ENCODE results near the gene DRP2. TPM values are rescaled to one million over a fixed set of nuclear protein-coding genes. Genes with fewer than 3 reads are reported as not detected.

The DRP2 gene
- polyA plus RNA-seq, 1 experiment = 4.3 TPM

GRCh38 chrX:101237041-101237440 is 17.5 kb downstream of the DRP2 start:
- no peak overlapping the region for H3K4me3 ChIP-seq (ENCODE audit: low read depth, low read length)
- H3K27ac ChIP-seq (ENCODE audit: low read depth, low read length) = no peak overlapping the region
- H3K9me3 ChIP-seq (ENCODE audit: control insufficient read depth, insufficient read depth, low read length) = no peaks in the 10 kb centered on the region
- ChIA-PET POLR2A (no interaction called here), CTCF (interaction anchor here (0.5 kb wide), 1 partner anchor 566 kb away, joined by 7 read pairs; no protein-coding TSS in a partner anchor)
- no peak for TF ChIP-seq CTCF (IDR thresholded peaks at IDR 0.05; ENCODE audit: low read depth, low read length)
- no peaks in the 10 kb centered on the region for H3K27me3 ChIP-seq (ENCODE audit: control insufficient read depth, insufficient read depth, low read length)
- DNase-seq (ENCODE audit: low read depth, low spot score) = no peak

GRCh38 chrX:101241531-101241930 is 21.9 kb downstream of the DRP2 start:
- H3K9me3 ChIP-seq (ENCODE audit: control insufficient read depth, insufficient read depth, low read length) = no peaks in the 10 kb centered on the region
- no peak overlapping the region for H3K27ac ChIP-seq (ENCODE audit: low read depth, low read length)
- ChIA-PET CTCF (no interaction called here), POLR2A (no interaction called here)
- no peak for DNase-seq (ENCODE audit: low read depth, low spot score)
- no peak for TF ChIP-seq CTCF (IDR thresholded peaks at IDR 0.05; ENCODE audit: low read depth, low read length)
- no peaks in the 10 kb centered on the region for H3K27me3 ChIP-seq (ENCODE audit: control insufficient read depth, insufficient read depth, low read length)
- H3K4me3 ChIP-seq (ENCODE audit: low read depth, low read length) = no peak overlapping the region

- no peak for TF ChIP-seq CTCF (IDR thresholded peaks at IDR 0.05; ENCODE audit: low read depth, low read length)
- Histone ChIP-seq H3K9me3 (ENCODE audit: control insufficient read depth, insufficient read depth, low read length) (no peaks in the 10 kb centered on the region), H3K27me3 (ENCODE audit: control insufficient read depth, insufficient read depth, low read length) (no peaks in the 10 kb centered on the region), H3K4me3 (ENCODE audit: low read depth, low read length) (no peak overlapping the region), H3K27ac (ENCODE audit: low read depth, low read length) (no peak overlapping the region)
- ChIA-PET POLR2A (no interaction called here), CTCF (interaction anchor here (0.7 kb wide), 2 partner anchors 35 to 125 kb away, joined by 3 read pairs; no protein-coding TSS in a partner anchor)
- no peak for DNase-seq (ENCODE audit: low read depth, low spot score)
These were observed 33.0 kb downstream of the DRP2 start for GRCh38 chrX:101252634-101253033.

- Histone ChIP-seq H3K27ac (ENCODE audit: low read depth, low read length) (no peak overlapping the region), H3K27me3 (ENCODE audit: control insufficient read depth, insufficient read depth, low read length) (no peaks in the 10 kb centered on the region), H3K9me3 (ENCODE audit: control insufficient read depth, insufficient read depth, low read length) (no peaks in the 10 kb centered on the region), H3K4me3 (ENCODE audit: low read depth, low read length) (no peak overlapping the region)
- TF ChIP-seq CTCF (IDR thresholded peaks at IDR 0.05; ENCODE audit: low read depth, low read length) = no peak
- CTCF ChIA-PET = interaction anchor here (0.6 kb wide), 2 partner anchors 102 to 428 kb away, joined by 3 read pairs; no protein-coding TSS in a partner anchor
- POLR2A ChIA-PET = interaction anchor here (0.7 kb wide), 2 partner anchors 49 to 712 kb away, joined by 3 to 6 read pairs; no protein-coding TSS in a partner anchor
- DNase-seq (ENCODE audit: low read depth, low spot score) = peak; percentile 26
These were observed 38.1 kb downstream of the DRP2 start for GRCh38 chrX:101257448-101258258.

GRCh38 chrX:101258259-101258581 is 38.6 kb downstream of the DRP2 start:
- DNase-seq (ENCODE audit: low read depth, low spot score) = no peak
- TF ChIP-seq CTCF (IDR thresholded peaks at IDR 0.05; ENCODE audit: low read depth, low read length) = no peak
- Histone ChIP-seq H3K27ac (ENCODE audit: low read depth, low read length) (no peak overlapping the region), H3K27me3 (ENCODE audit: control insufficient read depth, insufficient read depth, low read length) (no peaks in the 10 kb centered on the region), H3K4me3 (ENCODE audit: low read depth, low read length) (no peak overlapping the region), H3K9me3 (ENCODE audit: control insufficient read depth, insufficient read depth, low read length) (no peaks in the 10 kb centered on the region)
- ChIA-PET CTCF (interaction anchor here (0.6 kb wide), 2 partner anchors 102 to 428 kb away, joined by 3 read pairs; no protein-coding TSS in a partner anchor), POLR2A (no interaction called here)
